Activated T-cell treated with anti-CD3 and anti-CD28 coated beads, Interleukin-2, amount 50 U/mL, for 24 hours (primary cell): ENCODE results near the gene FNDC4.

Experiments
- DNase-seq: peaks from one replicate; pipeline ENCODE4 v3.0.0-alpha.2; 2020
- H3K27ac Mint-ChIP-seq: 2 replicates; pipeline ENCODE4 v1.8.0; 2020; ENCODE audit warnings: mild to moderate bottlenecking, mixed read lengths
- H3K27me3 Mint-ChIP-seq: 2 replicates; pipeline ENCODE4 v1.8.0; 2020; ENCODE audit warnings: mixed read lengths
- H3K36me3 Mint-ChIP-seq: 2 replicates; pipeline ENCODE4 v1.8.0; 2020; ENCODE audit warnings: low read depth, mixed read lengths
- H3K4me1 Mint-ChIP-seq: 2 replicates; pipeline ENCODE4 v1.8.0; 2020; ENCODE audit warnings: low read depth, mixed read lengths
- H3K4me3 Mint-ChIP-seq: 2 replicates; pipeline ENCODE4 v1.8.0; 2020; ENCODE audit warnings: mild to moderate bottlenecking, moderate library complexity, mixed read lengths
- H3K9me3 Mint-ChIP-seq: 2 replicates; pipeline ENCODE4 v1.8.0; 2020; ENCODE audit warnings: mixed read lengths

Gene FNDC4

GRCh38 chr2:27502142-27502541 lies 7.1 kb upstream of the FNDC4 start:
- Mint-ChIP-seq H3K4me3 (no peak overlapping the region), H3K4me1 (no peaks in the 10 kb centered on the region), H3K27me3 (peaks cover 18% of the 10 kb centered on the region), H3K36me3 (no peaks in the 10 kb centered on the region), H3K9me3 (no peaks in the 10 kb centered on the region), H3K27ac (no peak overlapping the region)
- no peak for DNase-seq

DNA sequence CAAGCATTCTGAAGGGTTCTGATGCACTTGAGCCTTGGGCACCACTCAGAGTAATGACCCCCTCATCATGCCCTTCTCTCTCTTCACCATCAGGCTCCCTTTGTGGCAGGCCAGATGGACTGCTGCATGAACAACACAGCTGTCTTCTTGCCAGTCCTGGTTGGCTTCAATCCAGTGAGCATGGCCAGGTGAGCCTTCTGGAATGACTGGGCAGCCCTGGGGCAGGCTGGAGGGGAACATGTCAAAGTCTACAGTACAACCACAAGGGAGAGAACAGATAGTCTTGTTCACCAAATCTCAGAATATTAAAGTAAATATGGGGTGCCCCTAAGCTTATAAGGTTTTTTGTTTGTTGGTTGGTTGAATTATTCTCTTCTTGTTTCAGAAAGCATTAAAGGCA lies 6.0 kb upstream of the FNDC4 start:
- Mint-ChIP-seq H3K4me3 (no peak overlapping the region), H3K4me1 (no peaks in the 10 kb centered on the region), H3K27me3 (peaks cover 29% of the 10 kb centered on the region), H3K36me3 (no peaks in the 10 kb centered on the region), H3K27ac (no peak overlapping the region), H3K9me3 (no peaks in the 10 kb centered on the region)
- DNase-seq = no peak

GRCh38 chr2:27498975-27499374 lies 4.0 kb upstream of the FNDC4 start:
- H3K4me3 Mint-ChIP-seq = no peak overlapping the region
- no peaks in the 10 kb centered on the region for H3K9me3 Mint-ChIP-seq
- peaks cover 45% of the 10 kb centered on the region for H3K27me3 Mint-ChIP-seq
- no peak for DNase-seq
- H3K27ac Mint-ChIP-seq = no peak overlapping the region
- peaks cover 8% of the 10 kb centered on the region for H3K4me1 Mint-ChIP-seq
- no peaks in the 10 kb centered on the region for H3K36me3 Mint-ChIP-seq

GRCh38 chr2:27497288-27497627 lies 2.3 kb upstream of the FNDC4 start:
- Mint-ChIP-seq H3K27ac (no peak overlapping the region), H3K9me3 (no peaks in the 10 kb centered on the region), H3K36me3 (no peaks in the 10 kb centered on the region), H3K4me3 (no peak overlapping the region), H3K4me1 (peaks cover 8% of the 10 kb centered on the region), H3K27me3 (peaks cover 53% of the 10 kb centered on the region)
- DNase-seq = no peak

DNA sequence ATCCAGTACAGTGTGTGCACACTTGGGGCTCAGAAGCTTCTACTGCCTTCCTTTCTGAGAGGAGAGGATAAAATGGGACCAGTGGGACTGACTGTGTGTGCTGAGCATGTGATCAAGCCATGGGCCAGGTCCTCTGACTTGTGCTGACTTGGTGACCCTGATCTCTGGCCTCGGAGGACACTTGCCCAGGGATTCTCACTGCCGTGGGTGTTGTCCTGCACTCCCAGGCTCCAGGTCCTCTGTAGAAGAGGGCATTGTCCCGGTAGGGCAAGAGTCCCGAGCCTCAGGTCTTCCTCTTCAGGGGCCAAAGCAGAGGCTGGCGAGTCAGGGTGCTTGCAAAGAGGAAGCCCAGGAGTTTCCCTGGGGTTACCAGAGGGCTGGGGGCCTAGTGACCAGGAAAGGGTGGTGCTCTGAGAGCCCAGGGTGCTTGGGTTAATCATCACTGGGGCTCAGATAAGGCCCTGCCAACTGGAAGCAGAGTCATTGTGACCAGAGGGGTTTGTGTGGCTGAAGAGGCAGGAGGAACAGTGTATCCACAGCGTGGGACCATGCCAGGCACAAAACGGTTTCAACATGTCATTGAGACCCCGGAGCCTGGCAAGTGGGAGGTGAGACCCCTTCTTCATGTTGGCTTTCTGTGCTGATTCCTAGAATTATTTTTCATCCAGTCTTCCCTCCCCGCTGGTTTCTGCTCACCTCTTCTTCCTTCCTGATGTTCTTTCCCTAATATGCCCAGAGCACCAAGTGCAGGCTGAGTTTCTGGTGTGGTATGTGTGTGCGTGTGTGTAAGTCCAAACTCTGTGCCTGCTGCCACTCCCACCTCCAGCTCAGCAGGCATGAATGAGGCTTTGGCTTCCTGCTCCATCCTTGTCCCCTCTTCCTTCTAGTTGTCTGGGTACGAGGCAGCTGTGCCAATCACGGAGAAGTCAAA lies 1.6 kb upstream of the FNDC4 start, which contains the start of gene GCKR:
GCKR (plus strand) TSS at position 483 of the 931 bp plus-strand sequence; CDS start at position 549, 66 bp downstream.
- Mint-ChIP-seq H3K27me3 (peaks cover 53% of the 10 kb centered on the region), H3K4me3 (peak within 1 kb of the TSS; percentile 68), H3K27ac (no peak within 1 kb of the TSS), H3K9me3 (no peaks in the 10 kb centered on the region), H3K4me1 (peaks cover 8% of the 10 kb centered on the region), H3K36me3 (no peaks in the 10 kb centered on the region)
- DNase-seq = no peak

DNA sequence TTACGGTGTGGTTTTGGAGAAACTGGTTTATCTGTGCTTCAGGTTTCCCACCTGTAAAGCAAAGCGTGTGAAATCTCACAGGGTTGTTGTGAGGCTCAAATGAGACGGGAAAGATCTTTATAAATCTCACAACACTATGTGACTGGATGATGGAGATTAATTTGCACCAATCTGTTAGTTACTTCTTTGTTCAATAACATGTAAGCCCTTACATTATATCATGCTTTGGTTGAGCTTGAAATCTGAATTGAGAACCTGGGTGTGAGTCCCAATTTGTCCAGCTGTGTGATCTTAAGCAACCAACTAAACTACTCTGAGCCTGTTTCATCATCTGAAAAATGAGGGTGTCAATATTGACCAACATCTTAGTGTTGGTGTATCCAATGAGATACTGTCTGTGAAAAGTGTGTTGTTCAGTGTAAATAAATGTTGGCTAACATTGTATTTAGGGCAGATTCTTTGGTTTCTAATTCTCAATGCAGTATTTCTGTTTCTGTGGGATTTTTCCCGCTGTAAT lies 898 bp upstream of the FNDC4 start:
- peaks cover 53% of the 10 kb centered on the region for H3K27me3 Mint-ChIP-seq
- no peak overlapping the region for H3K27ac Mint-ChIP-seq
- peak overlapping the region; percentile 68 for H3K4me3 Mint-ChIP-seq
- H3K9me3 Mint-ChIP-seq = no peaks in the 10 kb centered on the region
- DNase-seq = no peak
- H3K4me1 Mint-ChIP-seq = peaks cover 9% of the 10 kb centered on the region
- no peaks in the 10 kb centered on the region for H3K36me3 Mint-ChIP-seq

DNA sequence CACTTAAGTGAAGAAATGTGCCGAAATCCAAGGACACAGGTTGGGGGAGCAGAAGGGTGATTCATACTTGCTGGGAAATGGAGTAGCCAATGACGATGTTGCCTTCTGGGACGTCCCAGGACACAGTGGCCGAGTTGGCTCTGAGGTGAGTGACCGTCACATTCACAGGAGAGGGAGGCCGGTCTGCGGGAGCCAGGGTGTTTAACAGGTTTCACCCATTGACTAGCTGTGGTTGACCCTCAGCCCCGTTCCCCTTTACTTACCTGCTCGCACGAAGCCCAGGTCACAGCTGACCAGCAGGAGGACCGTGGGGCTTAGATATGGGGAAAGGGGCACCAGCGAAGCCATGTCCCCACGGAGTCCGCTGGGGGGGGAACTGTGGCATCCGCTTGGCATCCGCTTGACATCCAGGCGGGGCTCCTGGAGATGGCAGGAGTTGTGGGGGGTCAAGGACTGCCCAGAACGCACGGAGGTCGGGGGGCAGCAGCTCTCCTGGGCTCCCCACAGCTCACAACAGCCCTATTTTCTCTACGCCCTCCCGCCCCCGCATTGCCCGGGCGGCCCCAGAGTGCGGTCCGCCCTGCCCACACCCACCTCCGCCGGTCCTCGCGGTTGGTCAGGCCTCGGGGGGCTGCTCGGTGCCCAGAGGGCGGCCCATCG lies 586 bp downstream of the FNDC4 start:
- no peak overlapping the region for H3K27ac Mint-ChIP-seq
- peak; percentile 36 for DNase-seq
- peaks cover 21% of the 10 kb centered on the region for H3K4me1 Mint-ChIP-seq
- no peaks in the 10 kb centered on the region for H3K9me3 Mint-ChIP-seq
- peaks cover 53% of the 10 kb centered on the region for H3K27me3 Mint-ChIP-seq
- H3K4me3 Mint-ChIP-seq = peak overlapping the region; percentile 62
- H3K36me3 Mint-ChIP-seq = peaks cover under 1% of the 10 kb centered on the region

GRCh38 chr2:27493948-27494283 lies 1.1 kb downstream of the FNDC4 start:
- no peak overlapping the region for H3K27ac Mint-ChIP-seq

GRCh38 chr2:27492557-27492956 lies 2.4 kb downstream of the FNDC4 start:
- Mint-ChIP-seq H3K9me3 (no peaks in the 10 kb centered on the region), H3K36me3 (peaks cover 3% of the 10 kb centered on the region), H3K4me3 (no peak overlapping the region), H3K4me1 (peaks cover 30% of the 10 kb centered on the region), H3K27me3 (peaks cover 39% of the 10 kb centered on the region), H3K27ac (no peak overlapping the region)
- DNase-seq = no peak

More at GRCh38 chr2:27493948-27494283, 1.1 kb downstream of the FNDC4 start:
- H3K4me1 Mint-ChIP-seq = peaks cover 25% of the 10 kb centered on the region
- H3K27me3 Mint-ChIP-seq = peaks cover 50% of the 10 kb centered on the region
- no peaks in the 10 kb centered on the region for H3K9me3 Mint-ChIP-seq
- peak overlapping the region; percentile 62 for H3K4me3 Mint-ChIP-seq
- DNase-seq = no peak
- H3K36me3 Mint-ChIP-seq = peaks cover 3% of the 10 kb centered on the region

DNA sequence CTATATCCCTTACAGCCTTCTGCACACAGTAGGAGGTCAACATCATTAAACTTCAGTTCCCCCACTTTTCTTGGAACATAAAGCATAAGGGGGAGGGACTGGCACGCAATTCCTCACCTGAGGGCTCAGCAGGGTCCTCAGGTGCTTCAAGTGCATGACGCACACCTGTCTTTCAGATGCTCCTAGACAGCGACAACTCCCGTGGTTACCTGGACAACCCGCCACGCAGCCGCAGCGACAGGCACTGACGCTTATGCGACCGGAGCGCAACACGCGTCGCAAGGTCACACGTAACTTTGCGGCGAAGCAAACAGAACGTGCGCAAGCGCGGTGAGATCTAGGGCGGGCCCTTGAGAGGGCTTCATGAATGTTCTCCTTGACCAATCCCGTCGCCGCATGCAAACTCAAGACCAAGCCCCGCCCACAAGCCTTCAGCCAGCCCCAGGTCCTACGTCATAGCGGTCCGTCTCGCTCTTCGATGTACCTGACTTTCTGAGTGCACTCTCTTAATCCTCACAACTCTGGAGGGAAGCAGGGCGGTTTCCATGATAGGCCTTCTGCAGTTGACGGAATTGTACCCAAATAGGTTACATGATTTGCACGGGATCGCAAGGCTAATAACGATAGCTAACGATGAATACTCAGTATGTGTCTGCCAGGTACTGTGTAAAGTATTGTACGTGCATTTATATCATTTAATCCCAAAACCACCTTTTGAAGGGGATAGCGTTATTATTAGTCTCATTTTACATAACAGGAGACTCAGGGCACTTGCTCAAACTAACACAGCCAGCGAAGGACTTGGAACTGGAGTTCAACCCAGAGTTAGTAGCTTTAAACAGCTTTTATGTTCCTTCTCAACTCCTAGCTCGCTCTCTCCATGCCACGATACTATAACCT lies 5.3 kb downstream of the FNDC4 start, which contains the start of gene IFT172:
IFT172 (minus strand) TSS at position 246 of the 900 bp plus-strand sequence; CDS start at position 156, 90 bp downstream.
- H3K36me3 Mint-ChIP-seq = peaks cover 5% of the 10 kb centered on the region
- H3K27me3 Mint-ChIP-seq = peaks cover 15% of the 10 kb centered on the region
- no peaks in the 10 kb centered on the region for H3K9me3 Mint-ChIP-seq
- DNase-seq = peak; percentile 96
- H3K4me1 Mint-ChIP-seq = peaks cover 26% of the 10 kb centered on the region
- H3K4me3 Mint-ChIP-seq = peak within 1 kb of the TSS; percentile 83
- peak within 1 kb of the TSS; percentile 83 for H3K27ac Mint-ChIP-seq

DNA sequence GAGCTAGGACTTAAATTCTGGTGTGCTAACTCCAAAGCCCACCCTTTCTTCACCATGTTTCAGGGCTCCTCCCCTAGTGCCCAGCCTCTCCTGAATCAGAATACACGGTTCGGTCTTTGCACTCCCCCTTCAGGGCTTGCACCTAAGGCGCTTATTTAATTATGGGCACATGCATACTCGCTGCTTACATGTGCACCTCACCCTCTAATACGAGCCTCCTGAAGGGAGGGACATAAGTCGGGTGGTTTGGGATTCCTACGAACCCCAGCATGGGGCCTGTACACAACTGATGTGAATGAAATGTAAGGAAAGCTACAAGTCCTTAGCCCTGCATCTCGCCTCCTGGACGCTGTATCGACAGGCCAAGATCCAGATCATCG lies 5.9 kb downstream of the FNDC4 start:
- Mint-ChIP-seq H3K36me3 (peaks cover 7% of the 10 kb centered on the region), H3K9me3 (no peaks in the 10 kb centered on the region), H3K4me3 (peak overlapping the region; percentile 83), H3K4me1 (peaks cover 22% of the 10 kb centered on the region), H3K27me3 (peaks cover 10% of the 10 kb centered on the region), H3K27ac (peak overlapping the region; percentile 83)
- DNase-seq = no peak

DNA sequence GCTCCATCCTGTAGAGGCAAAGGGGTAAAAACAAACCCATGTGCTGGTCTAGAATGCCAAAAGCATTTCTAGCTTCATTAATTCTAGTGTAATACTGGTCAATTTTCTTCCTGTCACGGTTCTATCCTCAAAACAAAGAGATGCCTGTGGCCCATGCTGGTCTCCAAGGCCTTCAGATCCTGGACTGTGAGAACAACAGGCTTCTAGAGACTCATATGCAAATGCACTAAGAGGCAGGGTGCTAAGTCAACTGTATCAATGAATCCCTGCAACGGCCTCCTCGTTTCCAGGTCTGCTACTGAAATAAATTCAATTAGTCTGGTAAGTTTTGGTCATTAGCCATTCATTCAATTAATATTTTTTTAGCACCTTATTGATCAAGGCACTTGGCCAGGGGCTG lies 9.5 kb downstream of the FNDC4 start:
- no peak for DNase-seq
- Mint-ChIP-seq H3K36me3 (peaks cover 22% of the 10 kb centered on the region), H3K9me3 (no peaks in the 10 kb centered on the region), H3K4me3 (no peak overlapping the region), H3K27me3 (no peaks in the 10 kb centered on the region), H3K27ac (no peak overlapping the region), H3K4me1 (peaks cover 19% of the 10 kb centered on the region)

GRCh38 chr2:27471961-27472360 lies 23.0 kb downstream of the FNDC4 start:
- no peak overlapping the region for H3K4me3 Mint-ChIP-seq
- H3K27me3 Mint-ChIP-seq = no peaks in the 10 kb centered on the region
- peaks cover 32% of the 10 kb centered on the region for H3K36me3 Mint-ChIP-seq
- no peak overlapping the region for H3K27ac Mint-ChIP-seq
- no peaks in the 10 kb centered on the region for H3K9me3 Mint-ChIP-seq
- no peaks in the 10 kb centered on the region for H3K4me1 Mint-ChIP-seq
- no peak for DNase-seq

DNA sequence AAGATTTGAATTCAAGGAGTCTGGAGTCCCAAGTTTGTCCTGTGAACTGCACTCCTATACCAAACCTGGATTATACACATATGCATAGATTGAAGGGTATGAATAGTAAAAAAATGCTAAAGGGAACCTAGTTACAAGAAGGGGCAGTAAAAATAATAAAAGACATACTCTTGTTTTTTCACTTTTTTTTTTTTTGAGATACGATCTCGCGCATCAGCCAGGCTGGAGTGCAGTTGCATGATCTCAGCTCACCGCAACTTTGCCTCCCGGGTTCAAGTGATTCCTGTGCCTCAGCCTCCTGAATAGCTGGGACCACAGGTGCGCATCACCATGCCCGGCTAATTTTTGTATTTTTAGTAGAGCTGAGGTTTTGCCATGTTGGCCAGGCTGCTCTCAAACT lies 30.6 kb downstream of the FNDC4 start:
- no peaks in the 10 kb centered on the region for H3K27me3 Mint-ChIP-seq
- DNase-seq = no peak
- H3K27ac Mint-ChIP-seq = no peak overlapping the region
- peaks cover 3% of the 10 kb centered on the region for H3K36me3 Mint-ChIP-seq
- no peaks in the 10 kb centered on the region for H3K4me1 Mint-ChIP-seq
- H3K4me3 Mint-ChIP-seq = no peak overlapping the region
- no peaks in the 10 kb centered on the region for H3K9me3 Mint-ChIP-seq
